ENCODE results near the gene MTG2. TPM values are rescaled to one million over a fixed set of nuclear protein-coding genes. Genes with fewer than 3 reads are reported as not detected.
A peak's percentile ranks its signal among the peaks of the same experiment; 100 is the strongest.

Gene MTG2
- total RNA-seq, 1 experiment from 2014 or later = 46.4 TPM

DNA sequence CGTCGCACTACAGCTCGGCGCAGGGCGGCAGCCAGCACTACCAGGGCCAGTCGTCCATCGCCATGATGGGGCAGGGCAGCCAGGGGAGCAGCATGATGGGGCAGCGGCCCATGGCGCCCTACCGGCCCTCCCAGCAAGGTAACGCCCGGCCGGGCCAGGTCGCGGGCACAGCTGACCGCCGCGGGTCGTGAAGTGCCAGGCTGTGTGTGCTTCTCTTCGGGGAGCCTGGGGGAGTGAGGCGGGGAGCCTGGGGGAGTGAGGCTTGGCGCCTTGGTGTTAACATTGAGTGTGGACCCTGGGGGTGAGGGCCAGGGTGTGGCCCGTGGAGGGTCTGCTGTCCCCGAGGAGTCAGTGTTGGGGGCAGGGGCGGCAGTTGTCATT lies 19.4 kb upstream of the MTG2 start:
- DNase-seq (ENCODE audit: low read depth) = no peak

DNA sequence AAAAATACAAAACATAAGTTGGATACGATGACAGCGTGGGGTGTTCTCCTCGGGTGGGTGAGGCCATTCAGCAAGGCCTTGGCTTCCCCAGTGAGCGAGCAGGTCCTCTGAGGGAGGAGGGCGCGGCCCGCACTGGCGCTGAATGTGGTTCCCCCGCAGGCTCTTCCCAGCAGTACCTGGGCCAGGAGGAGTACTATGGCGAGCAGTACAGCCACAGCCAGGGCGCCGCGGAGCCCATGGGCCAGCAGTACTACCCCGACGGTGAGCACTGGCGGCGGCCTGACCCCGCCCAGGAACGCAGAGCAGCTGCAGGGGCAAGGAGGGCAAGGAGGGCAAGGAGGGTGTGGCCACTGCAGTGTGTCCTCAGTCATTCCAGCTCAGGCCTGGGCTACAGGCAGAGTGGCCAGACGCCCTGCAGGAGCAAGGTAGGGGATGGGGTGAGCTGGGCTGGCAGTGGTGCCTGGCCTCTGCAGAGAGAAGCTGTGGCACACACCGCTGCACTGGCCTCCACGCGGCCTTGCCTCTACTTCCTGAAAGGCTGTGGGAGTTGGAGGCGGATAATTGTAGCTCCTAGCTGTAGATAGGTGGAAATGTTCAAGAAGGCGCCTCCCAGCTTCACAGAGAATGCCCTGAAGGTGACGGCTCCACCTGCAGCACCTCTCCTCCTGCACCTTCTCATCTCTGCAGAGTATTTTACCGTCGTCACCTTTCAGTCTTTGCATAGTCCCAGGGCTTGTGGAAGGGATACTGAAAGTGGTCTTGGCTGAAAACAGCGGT lies 18.7 kb upstream of the MTG2 start:
- no peak for DNase-seq (ENCODE audit: low read depth)

DNA sequence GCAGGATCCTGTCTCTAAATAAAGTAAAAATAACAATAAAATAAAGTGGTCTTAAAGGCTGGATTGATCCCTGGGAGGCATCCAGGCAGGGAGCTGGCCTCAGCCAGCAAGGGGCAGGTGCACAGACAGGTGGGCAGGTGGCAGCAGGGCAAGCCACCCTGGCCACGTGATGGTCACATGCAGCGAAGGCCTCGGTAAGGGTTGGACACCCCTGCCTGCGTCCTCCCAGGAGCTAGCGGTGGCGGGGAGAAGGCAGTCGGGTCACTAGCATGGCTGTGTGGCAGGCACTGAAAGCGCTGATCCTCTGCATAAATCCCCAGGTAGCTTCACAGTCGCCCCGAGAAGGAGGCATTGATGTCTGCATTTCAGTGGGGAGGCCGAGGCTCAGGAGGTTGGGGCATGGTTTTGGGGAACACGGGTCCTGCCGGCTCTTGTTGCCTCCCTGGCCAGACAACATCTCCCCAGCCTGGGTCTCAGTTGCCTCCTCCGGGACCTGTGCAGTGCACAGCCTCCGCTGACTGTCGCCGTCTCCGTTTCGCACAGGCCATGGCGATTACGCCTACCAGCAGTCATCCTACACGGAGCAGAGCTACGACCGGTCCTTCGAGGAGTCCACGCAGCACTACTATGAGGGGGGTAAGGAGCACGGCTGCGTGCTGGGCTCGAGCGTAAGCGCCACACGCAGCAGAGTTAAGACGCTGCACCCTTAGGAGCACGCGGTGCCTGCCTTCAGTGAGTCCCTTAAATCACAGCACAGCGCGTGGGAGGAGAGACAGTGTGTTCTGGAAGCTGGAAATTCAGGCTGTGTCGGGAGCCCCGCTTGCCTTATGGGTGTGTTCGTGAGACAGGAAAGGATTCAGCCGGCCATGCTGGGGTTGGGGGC lies 17.7 kb upstream of the MTG2 start:
- no peak for DNase-seq (ENCODE audit: low read depth)

DNA sequence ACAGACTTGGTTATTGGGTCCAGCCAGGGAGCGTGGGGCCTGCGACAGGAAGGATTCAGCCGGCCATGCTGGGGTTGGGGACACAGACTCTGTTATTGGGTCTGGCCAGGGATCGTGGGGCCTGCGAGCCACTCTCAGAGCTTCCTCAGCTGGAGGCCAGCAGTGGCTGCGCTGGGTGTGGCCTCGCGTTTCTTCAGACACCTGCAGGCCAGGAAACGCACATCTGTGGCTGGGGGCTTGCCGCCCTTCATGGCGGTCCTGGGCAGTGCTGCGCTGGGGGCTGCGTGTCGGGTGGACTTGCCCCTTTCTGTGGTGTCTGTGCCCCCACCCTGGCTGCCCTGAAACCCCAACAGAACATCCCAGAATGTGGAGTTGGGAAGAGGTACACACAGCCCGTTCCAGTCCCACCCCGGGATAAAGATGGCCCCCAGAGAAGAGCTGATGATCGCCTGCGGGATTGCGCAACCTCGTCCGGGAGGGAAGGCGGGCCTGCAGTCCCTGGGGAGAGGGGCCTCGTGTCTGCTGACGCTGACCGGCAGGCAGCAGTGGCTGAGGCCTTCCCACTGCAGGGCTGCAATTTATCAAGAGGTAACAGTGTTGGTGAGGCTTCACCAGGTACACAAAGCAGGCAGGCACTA lies 16.9 kb upstream of the MTG2 start:
- no peak for DNase-seq (ENCODE audit: low read depth)

DNA sequence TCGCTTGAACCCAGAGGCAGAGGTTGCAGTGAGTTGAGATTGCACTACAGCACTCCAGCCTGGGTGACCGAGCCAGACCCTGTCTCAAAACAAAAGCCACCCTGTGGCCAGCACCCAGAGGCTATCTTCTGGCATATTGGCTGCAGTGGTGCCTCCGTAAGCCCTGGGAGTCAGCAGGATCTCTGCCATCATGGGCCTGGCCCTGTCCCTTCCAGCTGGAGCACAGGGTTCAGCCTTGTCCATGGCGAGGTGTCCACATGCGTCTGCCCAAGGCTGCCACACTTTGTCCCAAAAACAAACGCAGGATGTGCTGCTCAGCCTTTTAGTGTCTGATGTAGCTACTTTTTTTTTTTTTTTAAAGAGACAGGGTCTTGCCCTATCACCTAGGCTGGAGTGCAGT lies 15.4 kb upstream of the MTG2 start:
- DNase-seq (ENCODE audit: low read depth) = no peak

DNA sequence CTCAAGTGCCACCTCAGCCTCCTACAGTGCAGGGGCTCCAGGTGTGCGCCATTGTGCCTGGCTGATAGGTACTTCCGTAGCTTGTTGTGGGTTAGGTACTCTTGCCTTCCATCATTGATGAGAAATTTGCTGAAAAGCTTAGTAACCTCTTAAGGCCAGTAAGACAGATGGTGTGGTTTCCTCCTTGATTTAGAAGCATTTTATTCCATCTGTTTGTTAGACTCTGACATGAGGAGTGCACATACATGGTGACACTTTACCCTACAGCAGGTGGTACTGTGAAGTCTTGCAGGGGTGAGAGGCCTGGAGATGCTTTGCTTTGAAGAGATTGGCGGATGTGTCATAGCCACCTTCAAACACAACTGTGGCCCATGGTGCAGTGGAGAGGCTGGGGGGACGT lies 14.8 kb upstream of the MTG2 start:
- no peak for DNase-seq (ENCODE audit: low read depth)

DNA sequence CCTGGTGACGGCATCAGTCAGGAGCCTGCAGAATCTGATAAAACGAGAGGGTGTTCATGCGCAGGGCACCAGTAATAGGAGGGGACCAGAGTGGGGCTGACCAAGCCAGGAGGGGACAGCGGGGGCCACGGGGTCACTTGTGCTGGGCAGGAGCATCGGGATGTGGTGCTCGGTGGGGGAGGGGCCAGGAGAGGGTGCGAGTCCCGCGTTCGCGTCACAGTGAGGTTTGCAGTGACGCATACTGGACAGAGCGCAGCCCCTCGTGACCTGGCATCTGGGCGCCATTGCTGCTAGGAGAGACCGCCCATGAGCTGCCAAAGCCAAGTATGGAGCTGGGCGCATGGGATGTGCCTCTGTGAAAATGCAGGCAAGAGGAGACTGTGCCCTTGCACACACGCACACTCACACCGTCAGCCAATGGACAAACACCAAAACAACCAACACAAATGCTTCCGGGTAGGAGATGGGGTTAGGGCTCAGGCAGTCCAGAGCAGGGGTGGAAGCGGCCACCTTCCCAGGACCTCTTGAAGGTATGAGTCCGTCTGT lies 13.9 kb upstream of the MTG2 start:
- no peak for DNase-seq (ENCODE audit: low read depth)

DNA sequence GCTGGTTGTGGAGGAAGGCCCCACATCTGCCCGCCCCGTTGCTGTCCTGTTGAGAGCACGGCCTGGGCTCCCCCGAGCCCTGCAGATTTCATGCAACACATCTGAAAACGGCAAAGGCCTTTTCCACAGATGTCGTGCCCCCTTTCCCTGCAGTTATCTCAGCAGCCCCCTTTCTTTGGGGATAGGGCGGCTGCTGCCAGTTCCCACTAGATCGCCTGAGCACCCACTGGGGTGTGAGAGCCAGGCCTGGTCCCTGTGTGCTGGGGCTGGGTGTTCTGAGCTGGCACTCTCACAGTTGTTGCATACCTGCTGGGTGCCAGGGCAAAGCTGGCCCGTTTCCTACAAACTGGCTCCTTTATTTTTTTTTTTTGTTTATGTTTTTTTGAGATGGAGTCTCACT lies 12.3 kb upstream of the MTG2 start:
- DNase-seq (ENCODE audit: low read depth) = no peak

DNA sequence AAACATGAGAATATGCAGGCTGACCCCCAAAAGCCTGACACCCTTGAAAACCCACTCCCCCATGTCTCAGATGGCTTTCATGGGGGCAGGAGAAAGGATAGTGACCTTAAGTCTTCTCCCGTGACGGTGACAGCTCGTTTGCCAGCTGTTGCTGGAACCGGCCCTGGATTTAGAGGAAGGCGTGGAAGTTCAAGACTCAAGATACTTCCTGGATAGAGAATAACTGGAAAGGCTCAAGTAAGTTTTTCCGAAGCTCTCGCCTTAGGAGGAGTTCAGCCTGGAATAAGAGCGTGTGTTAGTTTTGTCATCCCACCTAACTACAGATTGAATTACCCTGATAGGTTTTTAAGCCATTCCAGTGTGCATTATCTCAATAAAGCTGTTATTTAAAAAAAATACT lies 11.6 kb upstream of the MTG2 start:
- no peak for DNase-seq (ENCODE audit: low read depth)

DNA sequence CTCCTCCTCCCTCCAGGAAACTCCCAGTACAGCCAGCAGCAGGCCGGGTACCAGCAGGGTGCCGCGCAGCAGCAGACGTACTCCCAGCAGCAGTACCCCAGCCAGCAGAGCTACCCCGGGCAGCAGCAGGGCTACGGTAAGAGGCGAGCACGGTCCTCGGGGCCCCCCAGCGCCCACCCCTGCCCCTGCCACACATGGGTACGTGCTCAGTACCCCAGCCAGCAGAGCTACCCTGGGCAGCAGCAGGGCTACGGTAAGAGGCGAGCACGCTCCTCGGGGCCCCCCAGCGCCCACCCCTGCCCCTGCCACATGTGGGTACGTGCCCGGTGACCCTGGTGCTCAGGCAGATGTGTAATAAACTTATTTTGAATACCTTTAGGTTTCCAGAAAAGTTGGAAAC lies 10.2 kb upstream of the MTG2 start:
- DNase-seq (ENCODE audit: low read depth) = no peak

DNA sequence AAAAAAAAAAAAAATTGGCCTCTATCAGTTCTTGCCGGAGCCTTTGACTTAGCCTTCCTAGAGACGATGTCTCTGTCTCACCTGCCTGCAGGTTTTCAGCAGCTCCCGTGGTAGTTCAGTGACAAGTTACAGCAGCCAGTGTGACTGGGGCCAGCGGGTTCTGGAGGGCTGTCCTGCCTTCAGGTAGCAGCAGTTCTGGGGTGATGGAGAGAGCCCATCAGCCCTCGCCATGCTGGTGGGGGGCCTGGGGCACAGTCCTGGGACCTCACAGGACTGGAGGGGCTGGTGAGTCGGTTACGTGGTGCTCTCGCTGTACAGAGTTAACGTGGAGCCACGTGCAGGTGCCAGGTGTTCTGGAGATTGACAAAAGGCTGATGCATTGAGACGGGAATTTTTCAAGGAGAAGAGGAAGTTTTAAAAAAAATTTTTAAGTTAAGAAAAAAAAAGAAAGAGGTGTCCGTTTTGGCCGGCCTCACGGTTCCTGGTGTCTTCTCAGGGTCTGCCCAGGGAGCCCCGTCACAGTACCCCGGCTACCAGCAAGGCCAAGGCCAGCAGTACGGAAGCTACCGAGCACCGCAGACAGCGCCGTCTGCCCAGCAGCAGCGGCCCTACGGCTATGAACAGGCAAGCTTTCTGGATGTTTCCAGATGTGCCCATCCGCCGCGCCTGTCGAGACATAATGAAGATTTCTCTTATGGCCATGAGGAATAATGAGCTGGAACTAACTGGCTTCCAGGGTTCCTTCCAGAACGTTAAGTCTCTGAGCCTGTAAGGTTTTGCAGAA lies 8.6 kb upstream of the MTG2 start:
- no peak for DNase-seq (ENCODE audit: low read depth)

DNA sequence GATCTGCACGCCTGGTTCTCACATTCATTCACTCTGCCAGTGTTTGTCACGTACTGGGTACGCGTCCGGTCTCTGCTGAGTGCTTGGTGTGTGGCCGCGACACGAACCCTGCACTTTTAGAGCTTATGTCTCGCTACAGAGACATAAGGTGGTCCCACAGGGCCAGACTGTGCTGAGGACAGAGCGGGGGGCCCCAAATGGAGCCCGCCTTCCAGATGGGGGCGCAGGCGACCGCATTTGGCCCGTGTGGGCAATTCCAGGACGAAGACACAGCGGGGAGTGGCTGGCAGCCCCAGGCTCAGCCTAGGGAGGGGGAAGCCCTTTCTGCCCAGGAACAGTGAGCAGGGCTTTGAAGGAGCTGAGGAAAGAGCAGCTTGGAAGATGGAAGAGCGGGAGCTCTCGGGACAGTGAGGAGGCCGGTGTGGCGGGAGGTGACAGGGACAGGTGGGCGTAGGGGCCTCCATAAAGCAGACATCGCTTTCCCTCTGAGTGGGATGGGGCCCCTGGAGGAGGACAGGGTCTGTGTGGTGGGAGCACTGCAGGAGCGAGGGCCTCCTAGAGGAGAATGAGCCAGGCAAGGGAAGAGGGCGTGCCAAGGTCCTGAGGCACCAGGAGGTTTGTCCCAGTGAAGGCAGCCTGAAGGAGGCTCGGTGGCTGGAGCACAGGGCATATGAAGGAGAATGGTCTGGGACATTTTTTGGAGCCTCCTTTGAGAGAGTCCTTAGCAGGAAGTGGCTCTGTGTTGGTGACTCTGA lies 7.8 kb upstream of the MTG2 start:
- no peak for DNase-seq (ENCODE audit: low read depth)

DNA sequence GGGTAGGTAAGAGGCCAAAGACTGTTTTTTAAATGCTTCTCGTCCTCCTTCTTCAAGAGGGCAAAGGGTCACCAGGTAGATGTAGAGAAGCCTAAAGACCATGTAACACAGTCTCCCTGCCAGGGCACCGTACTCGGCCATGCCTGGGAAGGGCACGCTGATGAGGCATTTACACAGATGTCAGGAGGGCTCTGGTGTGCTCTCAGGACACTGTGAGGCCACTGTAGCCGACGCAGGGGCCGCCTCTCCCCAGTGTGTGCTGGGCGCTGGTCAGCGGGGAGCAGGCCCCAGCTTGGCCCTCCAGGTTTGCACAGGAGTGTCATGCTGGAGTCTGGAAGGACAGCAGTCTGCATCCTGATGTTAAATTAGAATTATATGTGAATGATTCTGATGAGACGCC lies 7.1 kb upstream of the MTG2 start:
- DNase-seq (ENCODE audit: low read depth) = no peak

DNA sequence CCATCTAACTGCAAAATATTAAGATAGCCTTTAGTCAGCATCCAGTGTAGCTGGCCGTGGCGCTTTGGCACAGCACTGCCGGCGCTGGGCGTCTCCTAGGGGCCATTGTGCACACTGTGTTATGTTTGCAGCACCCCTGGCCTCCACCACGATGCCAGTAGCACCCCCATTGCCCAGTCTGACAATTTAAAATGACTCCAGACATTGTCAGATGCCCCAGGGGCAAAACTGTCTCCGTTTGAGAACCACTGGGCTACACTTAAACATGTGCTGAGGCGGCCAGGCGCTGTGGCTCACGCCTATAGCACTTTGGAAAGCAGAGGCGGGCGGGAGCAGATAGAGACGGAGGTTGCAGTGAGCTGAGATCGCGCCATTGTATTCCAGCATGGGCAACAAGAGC lies 6.0 kb upstream of the MTG2 start:
- no peak for DNase-seq (ENCODE audit: low read depth)

DNA sequence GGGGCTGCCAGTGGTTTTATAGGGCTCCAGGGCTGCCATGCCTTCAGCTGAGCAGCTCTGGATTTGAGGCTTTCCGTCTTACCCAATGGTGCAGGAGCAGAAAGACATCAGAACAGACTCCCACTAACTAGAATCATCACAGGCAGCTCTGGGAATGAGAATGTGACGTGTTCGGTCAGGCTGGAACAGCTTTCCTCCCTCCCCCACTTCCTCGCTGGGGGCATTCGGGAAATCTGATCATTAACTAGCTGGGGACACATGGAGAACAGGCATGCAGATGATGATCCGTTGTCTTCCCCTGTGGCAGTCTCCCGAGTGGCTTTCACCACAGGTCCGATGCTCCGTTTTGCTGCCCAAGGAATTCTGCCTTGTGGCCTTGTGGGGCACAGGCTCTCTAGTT lies 5.5 kb upstream of the MTG2 start:
- DNase-seq (ENCODE audit: low read depth) = no peak

DNA sequence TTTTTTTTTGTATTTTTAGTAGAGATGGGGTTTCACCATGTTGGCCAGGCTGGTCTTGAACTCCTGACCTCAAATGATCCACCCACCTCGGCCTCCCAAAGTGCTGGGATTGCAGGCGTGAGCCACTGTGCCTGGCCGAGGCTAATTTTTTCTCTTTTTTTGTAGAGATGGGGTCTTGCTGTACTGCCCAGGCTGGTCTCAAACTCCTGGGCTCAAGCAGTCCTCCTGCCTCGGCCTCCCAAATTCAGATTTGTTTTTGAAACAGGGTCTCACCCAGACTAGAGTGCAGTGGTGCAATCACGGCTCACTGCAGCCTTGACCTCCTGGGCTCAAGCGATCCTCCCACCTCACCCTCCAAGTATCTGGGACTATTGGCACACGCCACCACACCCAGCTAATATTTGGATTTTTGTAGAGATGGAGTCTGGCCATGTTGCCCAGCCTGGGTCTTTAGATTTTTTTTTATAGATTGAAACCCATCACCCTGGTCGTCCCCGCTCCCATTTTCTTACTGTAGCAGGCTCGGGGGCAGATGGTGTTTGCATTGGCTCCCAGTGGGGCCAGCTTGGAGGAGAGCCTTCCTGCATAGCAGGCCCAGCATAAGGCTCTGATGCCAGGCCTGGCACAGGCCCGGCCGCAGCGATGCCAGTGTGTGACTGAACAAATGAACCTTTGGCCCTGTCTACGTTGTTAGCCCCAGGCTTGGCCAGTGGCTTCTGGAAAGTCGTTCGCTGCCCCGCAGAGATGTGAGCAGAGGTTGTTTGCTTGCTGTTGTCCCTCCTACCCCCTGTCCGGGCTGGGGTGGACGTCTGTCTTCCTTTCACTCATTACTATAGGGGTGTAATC lies 4.3 kb upstream of the MTG2 start:
- DNase-seq (ENCODE audit: low read depth) = no peak

DNA sequence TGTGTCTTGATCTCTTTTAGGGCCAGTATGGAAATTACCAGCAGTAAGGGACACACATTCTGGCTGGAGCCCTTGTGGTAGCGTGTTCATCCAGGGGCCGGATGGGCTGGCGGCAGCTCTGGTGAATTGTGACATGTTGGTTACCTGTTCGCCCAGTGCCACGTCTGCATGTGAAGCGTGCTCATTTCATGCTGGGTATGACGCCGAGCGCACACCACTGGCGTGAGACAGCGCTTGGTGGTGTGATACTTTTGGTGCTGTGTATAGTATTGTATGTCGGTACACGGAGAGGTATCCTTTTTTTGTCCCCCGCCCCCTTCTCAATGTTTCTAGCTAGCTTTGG lies 3.7 kb upstream of the MTG2 start:
- DNase-seq (ENCODE audit: low read depth) = no peak

DNA sequence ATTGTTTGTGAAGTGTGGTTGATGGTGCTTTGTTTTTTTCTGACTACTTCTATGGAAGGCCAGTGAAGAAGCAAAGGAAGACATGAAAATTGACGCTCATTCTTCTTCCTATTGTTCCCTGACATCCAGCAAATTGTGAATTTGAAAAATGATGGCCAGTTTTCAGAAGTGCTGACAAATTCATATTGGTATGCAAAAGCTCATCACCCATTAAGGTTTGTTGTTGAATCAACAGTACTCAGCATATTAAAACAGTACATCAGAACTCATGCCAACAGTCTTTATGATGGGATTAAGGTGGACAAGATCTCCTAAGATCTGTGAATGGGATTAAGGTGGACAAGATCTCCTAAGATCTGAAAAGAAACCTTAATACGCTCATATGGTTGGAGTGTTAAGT lies 1.0 kb upstream of the MTG2 start:
- DNase-seq (ENCODE audit: low read depth) = no peak

DNA sequence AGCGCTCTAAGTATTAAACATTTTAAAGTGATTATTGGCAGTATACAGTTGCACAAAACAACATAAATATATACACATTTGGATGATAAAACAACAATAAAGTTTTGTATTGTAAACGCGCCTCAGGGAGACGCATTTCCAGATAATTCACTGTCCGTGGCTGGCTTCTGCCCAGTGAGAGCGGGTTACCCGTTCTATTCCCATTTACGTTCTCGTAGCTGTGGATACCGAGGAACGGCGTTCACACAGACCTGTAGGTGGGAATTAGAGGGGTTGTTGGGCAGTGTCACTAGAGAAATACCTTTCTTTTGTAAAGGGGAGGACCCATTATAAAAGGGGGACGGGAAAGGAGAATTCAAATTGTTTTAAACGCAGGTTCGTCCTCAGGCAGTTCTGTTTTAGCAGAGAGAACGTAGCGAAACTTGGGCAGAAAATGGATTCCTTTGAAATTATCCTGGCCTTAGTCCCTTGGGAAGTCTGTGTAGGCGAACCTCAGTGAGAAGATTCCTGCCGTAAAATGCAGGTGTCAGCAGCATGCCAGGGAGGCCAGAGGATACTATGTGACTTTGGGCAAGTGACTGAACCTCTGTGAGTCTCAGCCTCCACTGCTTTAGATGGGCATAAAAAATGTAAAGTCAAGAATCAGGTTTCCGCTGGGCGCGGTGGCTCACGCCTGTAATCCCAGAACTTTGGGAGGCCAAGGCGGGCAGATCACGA lies 756 bp downstream of the MTG2 start:
- peak; percentile 28 for DNase-seq (ENCODE audit: low read depth)

DNA sequence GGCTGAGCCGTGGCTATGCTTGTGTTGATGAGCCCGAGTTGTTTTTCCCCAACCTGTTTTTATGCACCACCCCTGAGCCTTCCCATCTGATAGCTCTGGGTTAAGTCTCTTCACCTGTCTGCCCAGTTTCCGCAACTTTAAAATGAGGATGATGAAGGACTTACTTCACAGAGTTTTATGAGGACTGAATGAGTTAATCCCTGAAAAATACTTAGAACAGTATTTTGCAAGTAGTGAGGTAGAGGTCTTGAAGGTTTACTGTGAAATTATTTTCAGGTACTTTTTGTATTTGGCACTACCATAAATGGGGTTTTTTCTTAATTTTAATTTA lies 3.2 kb downstream of the MTG2 start:
- no peak for DNase-seq (ENCODE audit: low read depth)

Measured in M059J (cell line).